ENCODE data around the gene QDPR.
A peak's percentile ranks its signal among the peaks of the same experiment; 100 is the strongest.
"Not testable (repeated sequence)": the region's sequence is repeated elsewhere in the genome, so short reads cannot be mapped to it uniquely, and the experiment has no call there.

Gene QDPR

GRCh38 chr4:17491196-17491595 lies 20.7 kb downstream of the QDPR start:
- no peak for DNase-seq (ENCODE audit: low spot score)

DNA sequence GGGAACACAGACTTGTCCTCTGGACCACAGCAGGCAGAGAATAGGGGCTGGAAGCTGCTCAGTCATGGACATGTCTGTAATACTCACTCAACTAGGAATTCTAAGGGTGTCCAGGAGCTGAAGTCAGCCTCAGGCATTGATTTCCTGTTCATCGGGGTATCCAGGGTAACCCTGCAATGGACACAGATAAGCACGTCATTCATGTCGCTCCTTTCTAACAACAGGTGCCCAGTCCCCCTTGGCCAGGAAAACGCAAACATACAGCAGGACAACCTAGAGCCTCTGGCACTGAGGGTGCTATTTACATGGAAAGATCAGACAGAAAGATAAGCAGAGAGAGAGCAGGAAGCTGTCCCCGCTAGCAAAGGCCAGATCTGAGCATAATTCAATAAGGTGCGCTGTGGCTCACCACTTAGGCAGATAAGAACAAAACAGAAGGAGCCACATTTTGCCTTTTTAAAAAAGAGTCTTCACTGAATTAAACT lies 21.3 kb downstream of the QDPR start:
- peak; percentile 79 for DNase-seq (ENCODE audit: low spot score)

DNA sequence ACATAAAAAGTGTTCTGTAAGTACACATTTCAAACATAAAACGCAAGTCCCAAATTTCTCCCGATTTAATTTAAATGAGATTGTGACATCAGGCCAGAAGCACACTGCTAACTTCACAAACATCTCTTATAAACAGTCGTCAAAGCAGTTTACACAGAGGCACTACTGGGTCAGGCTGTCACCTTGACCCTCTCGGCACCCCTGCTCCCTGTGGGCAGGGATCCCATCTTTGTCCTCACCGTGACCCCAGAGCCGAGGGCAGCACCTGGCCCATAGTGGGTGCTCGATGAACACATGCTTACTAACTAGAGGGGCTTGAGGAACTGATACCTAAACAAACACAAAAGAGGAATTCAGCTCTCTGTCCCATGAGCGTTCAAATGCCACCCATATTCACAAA lies 22.2 kb downstream of the QDPR start:
- no peak for DNase-seq (ENCODE audit: low spot score)

DNA sequence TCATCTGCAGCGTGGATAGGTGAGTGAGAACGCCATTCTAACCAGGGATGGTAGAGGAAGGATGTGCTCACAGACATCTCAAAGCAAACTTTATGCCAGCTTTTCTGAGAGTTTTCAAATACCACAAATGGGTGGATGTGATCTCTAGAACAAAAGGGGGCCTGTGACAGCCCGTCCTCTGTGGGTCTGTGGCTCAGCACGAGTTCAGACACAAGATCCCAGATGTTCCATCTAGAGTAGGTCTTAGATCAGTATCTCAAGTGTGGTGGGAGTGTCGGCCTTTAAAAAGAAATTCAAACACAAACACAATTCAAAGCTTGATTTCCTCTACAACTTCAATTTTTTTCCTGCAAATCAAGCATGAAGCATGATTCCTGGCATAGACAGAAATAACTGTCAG lies 22.8 kb downstream of the QDPR start:
- no peak for DNase-seq (ENCODE audit: low spot score)

DNA sequence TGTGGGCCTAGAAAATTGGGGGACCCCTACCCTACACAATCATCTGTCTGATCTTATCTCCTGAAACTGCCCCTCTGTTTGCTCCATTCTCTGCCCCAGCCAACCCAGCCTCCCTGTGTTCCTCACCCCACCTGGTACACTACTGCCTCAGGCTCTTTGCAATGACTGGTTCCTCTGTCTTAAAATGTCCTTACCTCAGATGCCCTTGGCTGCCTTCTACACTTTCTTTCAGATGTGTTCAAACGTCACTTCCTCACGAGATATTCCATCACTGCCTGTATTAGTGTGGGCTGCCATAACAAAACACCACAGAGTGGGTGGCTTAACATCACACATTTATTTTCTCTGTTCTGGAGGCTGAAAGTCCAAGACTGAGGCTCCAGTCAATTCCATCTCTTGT lies 29.2 kb downstream of the QDPR start:
- no peak for DNase-seq (ENCODE audit: low spot score)

DNA sequence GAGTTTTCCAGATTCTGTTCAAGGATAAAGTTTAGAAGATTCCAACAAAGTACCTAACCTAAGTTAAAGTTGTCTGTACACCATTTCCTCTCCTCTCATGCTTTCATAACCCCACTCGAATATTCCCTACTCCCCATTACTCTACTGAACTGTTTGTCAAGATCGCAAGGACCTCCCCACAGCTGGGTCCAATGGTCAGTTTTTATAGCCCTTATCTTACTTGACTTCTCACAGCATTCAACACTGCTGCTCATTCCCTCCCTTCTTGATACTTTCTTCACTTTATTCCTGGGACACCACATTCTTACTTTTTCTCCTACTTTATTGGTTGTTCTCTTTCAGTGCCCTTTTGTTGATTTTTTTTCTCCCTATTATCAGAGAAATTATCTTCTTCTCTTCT lies 30.9 kb downstream of the QDPR start:
- DNase-seq (ENCODE audit: low spot score): no peak

DNA sequence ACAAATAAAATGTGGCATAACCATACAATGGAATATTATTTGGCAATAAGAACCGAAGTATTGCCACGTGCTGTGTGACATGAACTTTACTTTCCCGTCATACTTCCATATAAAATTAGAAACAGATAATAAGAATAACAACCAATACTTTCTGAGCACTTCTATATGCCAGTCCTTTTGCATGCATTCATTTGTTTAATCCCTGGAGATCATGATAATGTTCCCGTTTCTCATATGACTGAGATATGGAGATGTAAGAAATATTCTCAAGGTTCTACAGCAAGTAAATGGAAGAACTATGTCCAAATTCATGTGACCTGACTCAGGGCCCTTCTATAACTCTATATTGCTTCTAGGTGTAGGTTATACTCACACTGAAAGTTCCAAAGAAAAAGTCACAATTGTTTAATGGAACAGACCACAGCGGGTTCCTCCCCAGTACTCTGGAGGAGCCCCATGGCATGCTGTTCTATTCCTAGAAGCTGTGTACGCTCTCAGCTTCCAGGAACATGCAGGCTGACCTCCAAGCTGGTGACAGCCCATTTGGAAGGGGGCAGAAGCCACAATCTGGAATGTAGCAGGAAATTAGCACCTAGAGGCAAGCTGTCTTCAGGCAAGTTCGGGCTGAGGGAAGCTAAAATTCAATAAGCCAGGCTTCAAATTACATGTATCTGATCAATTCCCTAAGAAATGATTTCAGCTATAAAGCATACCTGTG lies 31.5 kb downstream of the QDPR start:
- no peak for DNase-seq (ENCODE audit: low spot score)

GRCh38 chr4:17477774-17478472 lies 34.0 kb downstream of the QDPR start:
- DNase-seq (ENCODE audit: low spot score): no peak

- no peak for DNase-seq (ENCODE audit: low spot score)
These were observed 35.0 kb downstream of the QDPR start for GRCh38 chr4:17476853-17477252.

GRCh38 chr4:17475481-17475880 lies 36.4 kb downstream of the QDPR start:
- DNase-seq (ENCODE audit: low spot score): no peak

GRCh38 chr4:17469931-17470674 lies 41.8 kb downstream of the QDPR start:
- DNase-seq (ENCODE audit: low spot score): no peak

DNA sequence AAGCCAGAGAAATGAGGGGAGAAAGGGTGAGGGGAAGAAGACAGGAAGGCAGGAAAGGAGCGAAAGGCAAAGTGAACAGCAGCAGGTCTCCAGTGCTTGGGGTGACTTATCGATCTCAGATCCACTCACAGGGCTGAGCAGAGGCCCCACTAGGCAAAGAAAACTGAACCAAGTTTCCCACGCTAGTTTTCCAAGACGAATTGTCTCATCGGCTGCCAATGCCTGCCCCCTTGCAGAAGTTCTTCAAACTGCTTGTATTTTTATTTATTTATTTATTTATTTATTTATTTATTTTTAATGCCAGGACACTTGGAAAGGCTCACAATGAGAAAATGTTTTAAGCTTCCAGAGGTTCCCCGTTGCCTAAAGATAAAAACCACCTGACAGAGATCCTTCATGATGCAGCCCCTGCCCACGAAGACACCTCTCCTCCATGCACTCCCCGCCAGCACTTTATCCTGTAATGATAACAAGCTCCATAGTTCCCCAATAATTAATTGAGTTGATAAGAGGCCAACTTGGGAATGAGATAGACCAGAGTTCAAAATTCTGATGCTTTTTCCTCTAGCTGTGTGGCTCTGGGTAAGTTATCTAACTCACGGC lies 43.2 kb downstream of the QDPR start:
- DNase-seq (ENCODE audit: low spot score): no peak

DNA sequence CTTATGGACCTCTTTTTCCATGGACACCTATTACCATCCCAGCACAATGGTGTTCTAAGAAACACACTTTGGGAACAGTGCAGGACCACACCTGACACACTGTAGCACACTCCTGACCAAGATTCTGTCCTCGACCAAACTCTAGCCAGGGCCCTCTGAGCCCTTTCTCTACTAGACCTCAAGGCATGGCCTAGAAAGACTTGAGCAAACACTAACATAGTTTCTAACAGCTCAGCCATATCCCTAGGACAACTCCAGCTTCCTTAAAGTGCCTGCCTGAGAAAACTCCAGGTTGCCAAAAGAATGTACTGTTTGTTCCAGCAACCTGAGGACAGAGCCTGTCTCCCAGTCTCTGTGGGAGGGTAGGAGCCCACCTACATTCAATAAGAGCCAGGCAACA lies 48.3 kb downstream of the QDPR start:
- no peak for DNase-seq (ENCODE audit: low spot score)

GRCh38 chr4:17450269-17450804 lies 61.6 kb downstream of the QDPR start:
- no peak for DNase-seq (ENCODE audit: low spot score)

DNA sequence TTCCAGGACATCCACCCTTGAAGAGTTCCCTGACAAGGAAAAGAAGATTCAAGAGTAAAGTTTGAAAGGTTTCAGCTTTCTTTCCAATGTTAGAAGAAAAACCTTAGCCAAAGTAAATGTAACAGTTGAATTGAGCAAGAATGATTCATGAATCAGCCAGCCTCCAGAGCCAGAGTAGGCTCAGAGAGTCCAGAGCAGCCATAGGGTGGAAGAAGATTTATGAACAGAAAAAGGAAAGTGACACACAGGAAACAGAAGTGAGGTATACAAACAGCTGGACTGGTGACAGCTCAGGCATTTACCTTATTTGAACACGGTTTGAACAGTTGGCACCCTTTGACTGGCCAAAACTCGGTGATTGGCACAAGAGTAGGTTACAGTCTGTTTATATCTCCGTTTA lies 63.2 kb downstream of the QDPR start:
- no peak for DNase-seq (ENCODE audit: low spot score)

GRCh38 chr4:17447675-17448298 lies 64.1 kb downstream of the QDPR start:
- DNase-seq (ENCODE audit: low spot score): peak; percentile 65

- DNase-seq (ENCODE audit: low spot score): no peak
These were observed 64.8 kb downstream of the QDPR start for GRCh38 chr4:17447056-17447455.

DNA sequence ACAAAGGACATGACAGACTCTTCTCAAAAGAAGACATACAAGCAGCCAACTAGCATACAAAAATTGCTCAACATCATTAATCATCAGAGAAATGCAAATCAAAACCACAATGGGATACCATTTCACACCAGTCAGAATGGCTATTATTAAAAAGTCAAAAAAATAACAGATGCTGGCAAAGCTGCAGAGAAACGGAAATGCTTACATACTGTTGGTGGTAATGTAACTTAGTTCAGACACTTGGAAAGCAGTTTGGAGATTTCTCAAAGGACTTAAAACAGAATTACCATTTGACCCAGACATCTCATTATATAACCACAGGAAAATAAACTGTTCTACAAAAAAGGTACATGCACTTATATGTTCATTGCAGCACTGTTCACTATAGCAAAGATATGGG lies 69.4 kb downstream of the QDPR start:
- DNase-seq (ENCODE audit: low spot score): not testable (repeated sequence)

- DNase-seq (ENCODE audit: low spot score): no peak
These were observed 74.5 kb downstream of the QDPR start for GRCh38 chr4:17437396-17437795.

DNA sequence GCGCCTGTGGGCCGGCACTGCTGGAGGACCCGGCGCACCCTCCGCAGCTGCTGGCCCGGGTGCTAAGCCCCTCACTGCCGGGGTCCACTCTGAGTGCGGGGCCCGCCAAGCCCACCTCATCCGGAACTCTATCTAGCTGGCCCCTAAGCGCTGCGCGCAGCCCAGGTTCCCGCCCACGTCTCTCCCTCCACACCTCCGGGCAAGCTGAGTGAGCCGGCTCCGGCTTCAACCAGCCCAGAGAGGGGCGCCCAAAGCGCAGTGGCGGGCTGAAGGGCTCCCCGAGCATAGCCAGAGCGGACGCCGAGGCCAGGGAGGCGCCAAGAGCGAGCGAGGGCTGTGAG lies 75.2 kb downstream of the QDPR start:
- no peak for DNase-seq (ENCODE audit: low spot score)

Measured in HuH-7.5 (cell line).